HepG2 (cell line): Measurements from ENCODE around the gene DHRS11. TPM values are rescaled to one million over a fixed set of nuclear protein-coding genes. Genes with fewer than 3 reads are reported as not detected.
A peak's percentile ranks its signal among the peaks of the same experiment; 100 is the strongest.

Source experiments
- ARNT ChIP-seq: fragments of 450-650 bp; IDR thresholded peaks from 2 replicates; pipeline ENCODE4 v1.6.1; 2017
- CREB3 ChIP-seq: sonication (generic); formaldehyde crosslinking; IDR thresholded peaks from 2 replicates; pipeline ENCODE4 v1.5.0; 2020; ENCODE audit warnings: missing genetic modification reagents
- EED ChIP-seq: sonication (generic); formaldehyde crosslinking; IDR thresholded peaks from 2 replicates; pipeline ENCODE4 v1.5.0; 2020; ENCODE audit warnings: mild to moderate bottlenecking, missing genetic modification reagents
- FOXJ3 ChIP-seq: sonication (generic); formaldehyde crosslinking; IDR thresholded peaks from 2 replicates; pipeline ENCODE4 v1.4.0; 2020; ENCODE audit warnings: missing genetic modification reagents, mild to moderate bottlenecking, borderline replicate concordance
- NKX3-1 ChIP-seq: sonication (generic); formaldehyde crosslinking; IDR thresholded peaks from 2 replicates; pipeline ENCODE4 v1.5.0; 2020; ENCODE audit warnings: missing genetic modification reagents
- PAXIP1 ChIP-seq: sonication (generic); formaldehyde crosslinking; conservative IDR thresholded peaks from 2 replicates; pipeline ENCODE4 v1.4.0; 2020; ENCODE audit warnings: mild to moderate bottlenecking, missing genetic modification reagents, moderate library complexity
- REXO4 ChIP-seq: sonication (generic); formaldehyde crosslinking; IDR thresholded peaks from 2 replicates; pipeline ENCODE4 v1.8.0; 2022; ENCODE audit warnings: missing genetic modification reagents, mild to moderate bottlenecking, borderline replicate concordance
- SP2 ChIP-seq: sonication (generic); formaldehyde crosslinking; IDR thresholded peaks from 2 replicates; pipeline ENCODE4 v1.5.1; 2020; ENCODE audit warnings: mild to moderate bottlenecking, missing genetic modification reagents
- SSRP1 ChIP-seq: IDR thresholded peaks from 2 replicates; pipeline ENCODE4 v1.6.1; 2016; ENCODE audit warnings: control low read depth
- U2AF1 ChIP-seq: fragments of 200-400 bp; formaldehyde crosslinking; optimal IDR thresholded peaks from 2 replicates; pipeline ENCODE3; 2017; ENCODE audit warnings: mild to moderate bottlenecking, low read depth, low read length
- ZFP36 ChIP-seq: fragments of 150-350 bp; IDR thresholded peaks from 2 replicates; pipeline ENCODE4 v1.6.1; 2018; ENCODE audit warnings: borderline replicate concordance, low read length, low read depth; ENCODE audit not compliant: partially characterized antibody
- ZFX ChIP-seq: sonication (generic); formaldehyde crosslinking; IDR thresholded peaks from 2 replicates; pipeline ENCODE4 v1.4.0; 2020; ENCODE audit warnings: mild to moderate bottlenecking, low read depth, missing genetic modification reagents, moderate library complexity
- ZNF160 ChIP-seq: sonication (generic); formaldehyde crosslinking; IDR thresholded peaks from 2 replicates; pipeline ENCODE4 v1.8.0; 2022; ENCODE audit warnings: mild to moderate bottlenecking, inconsistent platforms, missing genetic modification reagents
- ZNF629 ChIP-seq: sonication (generic); formaldehyde crosslinking; conservative IDR thresholded peaks from 2 replicates; pipeline ENCODE4 v1.5.0; 2020; ENCODE audit warnings: missing genetic modification reagents
- ZNF709 ChIP-seq: sonication (generic); formaldehyde crosslinking; IDR thresholded peaks from 2 replicates; pipeline ENCODE4 v1.5.0; 2020; ENCODE audit warnings: mild to moderate bottlenecking, missing genetic modification reagents
- ZNF788 ChIP-seq: sonication (generic); formaldehyde crosslinking; IDR thresholded peaks from 2 replicates; pipeline ENCODE4 v1.5.0; 2020; ENCODE audit warnings: mild to moderate bottlenecking, missing genetic modification reagents, borderline replicate concordance
- ZSCAN5A ChIP-seq: sonication (generic); formaldehyde crosslinking; IDR thresholded peaks from 2 replicates; pipeline ENCODE4 v1.8.0; 2022; ENCODE audit warnings: mild to moderate bottlenecking, missing genetic modification reagents, borderline replicate concordance
- polyA plus RNA-seq, 8 experiments: library from polyadenylated mRNA; depleted of rRNA in 3 of 8; stranded (reverse) in 7 of 8; unstranded in 1 of 8; fragments of >200 nt; fragmentation: Illumina TruSeq in 4 of 8; extraction: Trizol in 4 of 8; gene quantifications; 2 replicates each; pipeline versions ENCODE4 v1.2.1 to v1.2.3, GENCODE V29; 2011 to 2016; ENCODE audit warnings: low read depth in 4 of 8, missing spikeins in 1 of 8, mixed read lengths in 1 of 8; ENCODE audit not compliant: insufficient read depth in 1 of 8
- total RNA-seq, 5 experiments: library from RNA; depleted of rRNA; stranded (reverse); fragments of >200 nt; fragmentation: Illumina TruSeq; extraction: Trizol; gene quantifications; 2 replicates each; pipeline ENCODE4 v1.2.3, GENCODE V29; 2016; ENCODE audit warnings: low read depth in 1 of 5
- TF ChIP-seq, protein P1 (sequence below): sonication (generic); formaldehyde crosslinking; IDR thresholded peaks from 2 replicates; pipeline ENCODE4 v1.4.0; 2020; ENCODE audit warnings: mild to moderate bottlenecking, missing genetic modification reagents, borderline replicate concordance

The DHRS11 gene
- total and polyA plus RNA-seq, 2 of the 13 experiments (the other 11 are each of a cell fraction or from before 2014, with no cell fraction given), result 28.4 to 41.9 TPM

DNA sequence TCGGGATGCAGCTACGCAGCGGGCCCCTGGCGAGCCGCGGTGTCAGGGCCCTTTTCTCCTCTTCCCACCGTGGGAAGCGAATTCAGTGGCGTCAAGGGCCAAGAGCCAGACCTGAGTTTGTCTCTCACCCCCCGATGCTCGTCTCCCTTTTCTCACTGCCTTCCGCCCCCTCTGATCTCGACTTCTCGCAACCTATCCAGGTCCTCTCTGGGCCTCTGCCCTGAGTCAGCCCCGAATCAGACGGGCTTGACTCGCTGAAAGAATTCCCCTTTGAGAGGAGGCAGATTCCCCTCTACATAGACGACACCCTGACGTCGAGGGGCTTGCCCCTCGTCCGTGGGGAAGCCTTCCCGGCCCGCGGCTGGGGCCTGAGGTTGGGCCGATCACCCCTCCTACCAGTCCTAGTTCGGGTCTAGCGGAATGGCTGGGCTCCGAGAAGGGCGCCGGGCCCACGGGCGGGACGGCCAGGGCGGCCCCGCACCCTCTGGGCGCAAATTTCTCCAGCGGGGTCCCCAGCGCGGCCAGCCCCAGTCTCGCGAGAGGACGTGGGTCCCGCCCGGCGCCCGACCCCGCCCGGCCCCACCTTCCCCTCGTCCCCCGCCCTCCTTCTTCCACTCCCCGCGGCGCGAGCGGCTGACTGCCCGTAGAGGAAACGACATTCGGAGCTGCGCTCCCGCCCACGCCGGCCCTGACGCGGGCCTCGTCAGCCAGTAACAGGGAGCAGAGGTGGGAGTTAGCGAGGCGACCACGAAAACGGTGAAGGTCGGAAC, 47.2 kb upstream of the DHRS11 start, which contains the start of gene GGNBP2 (continued):
- peak; percentile 22 for TF ChIP-seq U2AF1
- TF ChIP-seq FOXJ3 (CRISPR knock-in tag), result no peak
- TF ChIP-seq ZSCAN5A (CRISPR knock-in tag), result 0 out of 2 replicates have a peak, but pooled peaks have one; percentile 2
- TF ChIP-seq ARNT, result no peak
- 0 out of 2 replicates have a peak, but pooled peaks have one; percentile 16 for TF ChIP-seq PAXIP1 (CRISPR knock-in tag)
- TF ChIP-seq ZFP36, result no peak
- TF ChIP-seq SP2 (CRISPR knock-in tag), result no peak
- TF ChIP-seq ZFX (CRISPR knock-in tag), result peak; percentile 93
- no peak for TF ChIP-seq ZNF629
- no peak for TF ChIP-seq ZNF160 (CRISPR knock-in tag)
- TF ChIP-seq, protein P1, sequence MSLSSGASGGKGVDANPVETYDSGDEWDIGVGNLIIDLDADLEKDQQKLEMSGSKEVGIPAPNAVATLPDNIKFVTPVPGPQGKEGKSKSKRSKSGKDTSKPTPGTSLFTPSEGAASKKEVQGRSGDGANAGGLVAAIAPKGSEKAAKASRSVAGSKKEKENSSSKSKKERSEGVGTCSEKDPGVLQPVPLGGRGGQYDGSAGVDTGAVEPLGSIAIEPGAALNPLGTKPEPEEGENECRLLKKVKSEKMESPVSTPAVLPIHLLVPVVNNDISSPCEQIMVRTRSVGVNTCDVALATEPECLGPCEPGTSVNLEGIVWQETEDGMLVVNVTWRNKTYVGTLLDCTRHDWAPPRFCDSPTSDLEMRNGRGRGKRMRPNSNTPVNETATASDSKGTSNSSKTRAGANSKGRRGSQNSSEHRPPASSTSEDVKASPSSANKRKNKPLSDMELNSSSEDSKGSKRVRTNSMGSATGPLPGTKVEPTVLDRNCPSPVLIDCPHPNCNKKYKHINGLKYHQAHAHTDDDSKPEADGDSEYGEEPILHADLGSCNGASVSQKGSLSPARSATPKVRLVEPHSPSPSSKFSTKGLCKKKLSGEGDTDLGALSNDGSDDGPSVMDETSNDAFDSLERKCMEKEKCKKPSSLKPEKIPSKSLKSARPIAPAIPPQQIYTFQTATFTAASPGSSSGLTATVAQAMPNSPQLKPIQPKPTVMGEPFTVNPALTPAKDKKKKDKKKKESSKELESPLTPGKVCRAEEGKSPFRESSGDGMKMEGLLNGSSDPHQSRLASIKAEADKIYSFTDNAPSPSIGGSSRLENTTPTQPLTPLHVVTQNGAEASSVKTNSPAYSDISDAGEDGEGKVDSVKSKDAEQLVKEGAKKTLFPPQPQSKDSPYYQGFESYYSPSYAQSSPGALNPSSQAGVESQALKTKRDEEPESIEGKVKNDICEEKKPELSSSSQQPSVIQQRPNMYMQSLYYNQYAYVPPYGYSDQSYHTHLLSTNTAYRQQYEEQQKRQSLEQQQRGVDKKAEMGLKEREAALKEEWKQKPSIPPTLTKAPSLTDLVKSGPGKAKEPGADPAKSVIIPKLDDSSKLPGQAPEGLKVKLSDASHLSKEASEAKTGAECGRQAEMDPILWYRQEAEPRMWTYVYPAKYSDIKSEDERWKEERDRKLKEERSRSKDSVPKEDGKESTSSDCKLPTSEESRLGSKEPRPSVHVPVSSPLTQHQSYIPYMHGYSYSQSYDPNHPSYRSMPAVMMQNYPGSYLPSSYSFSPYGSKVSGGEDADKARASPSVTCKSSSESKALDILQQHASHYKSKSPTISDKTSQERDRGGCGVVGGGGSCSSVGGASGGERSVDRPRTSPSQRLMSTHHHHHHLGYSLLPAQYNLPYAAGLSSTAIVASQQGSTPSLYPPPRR (CRISPR knock-in tag), result no peak; the same call in 1 of the 2 replicates
- 0 out of 2 replicates have a peak, but pooled peaks have one; percentile 37 for TF ChIP-seq EED (CRISPR knock-in tag)
- 0 out of 2 replicates have a peak, but pooled peaks have one; percentile 32 for TF ChIP-seq ZNF709 (CRISPR knock-in tag)
- TF ChIP-seq REXO4, result no peak
- TF ChIP-seq CREB3 (CRISPR knock-in tag), result no peak
- TF ChIP-seq NKX3-1 (CRISPR knock-in tag), result no peak; the same call in 1 of the 2 replicates
- TF ChIP-seq ZNF788 (CRISPR knock-in tag), result peak; percentile 49; the same call in 1 of the 2 replicates
- no peak for TF ChIP-seq SSRP1 (CRISPR knock-in tag)
